HK-2 (cell line): Measurements from ENCODE around the gene KCMF1.

ENCODE experiments used
- DNase-seq: peaks from one replicate; pipeline ENCODE4 v3.0.0-alpha.2; 2018; ENCODE audit not compliant: unreplicated experiment

KCMF1 gene

DNA sequence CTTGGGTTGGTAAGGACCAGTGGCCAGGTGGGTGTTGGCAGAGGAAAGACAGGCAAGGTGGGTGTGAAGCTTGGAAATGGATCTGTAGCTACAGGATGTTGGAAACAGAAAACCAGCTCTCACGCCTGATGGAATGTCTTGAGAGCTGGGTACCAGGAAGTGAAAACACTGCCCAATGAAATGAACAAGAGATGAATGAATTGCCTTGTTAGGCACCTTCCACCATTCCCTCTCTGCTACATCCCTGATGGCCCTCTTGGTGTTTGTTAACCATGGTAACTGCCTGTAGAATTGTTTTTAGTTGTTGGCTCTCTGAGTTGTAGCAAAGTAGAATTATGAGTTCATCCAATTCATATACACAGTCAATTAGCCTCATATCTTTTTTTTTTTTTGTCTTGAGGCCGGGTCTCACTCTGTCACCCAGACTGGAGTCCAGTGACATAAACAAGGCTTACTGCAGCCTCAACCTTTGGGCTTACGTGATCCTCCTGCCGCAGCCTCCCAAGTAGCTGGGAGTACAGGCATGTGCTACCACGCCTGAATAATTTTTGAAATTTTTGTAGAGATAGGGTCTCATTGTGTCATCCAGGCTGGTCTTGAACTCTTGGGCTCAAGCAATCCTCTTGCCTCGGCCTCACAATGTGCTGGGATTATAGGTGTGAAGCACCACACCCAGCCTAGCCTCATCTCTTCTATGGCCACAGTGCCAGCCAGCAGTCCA lies 9.5 kb downstream of the KCMF1 start:
- DNase-seq, result no peak

GRCh38 chr2:84986018-84986417 lies 15.1 kb downstream of the KCMF1 start:
- no peak for DNase-seq

GRCh38 chr2:84989422-84989821 lies 18.5 kb downstream of the KCMF1 start:
- no peak for DNase-seq

GRCh38 chr2:84989927-84990326 lies 19.0 kb downstream of the KCMF1 start:
- no peak for DNase-seq

GRCh38 chr2:84991404-84992160 lies 20.6 kb downstream of the KCMF1 start:
- no peak for DNase-seq

- no peak for DNase-seq
Measured at GRCh38 chr2:84995826-84996225, 24.9 kb downstream of the KCMF1 start.

- DNase-seq, result no peak
Measured at GRCh38 chr2:84996909-84997308, 25.9 kb downstream of the KCMF1 start.

GRCh38 chr2:84999553-84999955 lies 28.6 kb downstream of the KCMF1 start:
- no peak for DNase-seq

GRCh38 chr2:85001595-85001994 lies 30.6 kb downstream of the KCMF1 start:
- no peak for DNase-seq

- DNase-seq, result no peak
Measured at GRCh38 chr2:85002534-85002933, 31.6 kb downstream of the KCMF1 start.

GRCh38 chr2:85008252-85008651 lies 37.3 kb downstream of the KCMF1 start:
- no peak for DNase-seq

DNA sequence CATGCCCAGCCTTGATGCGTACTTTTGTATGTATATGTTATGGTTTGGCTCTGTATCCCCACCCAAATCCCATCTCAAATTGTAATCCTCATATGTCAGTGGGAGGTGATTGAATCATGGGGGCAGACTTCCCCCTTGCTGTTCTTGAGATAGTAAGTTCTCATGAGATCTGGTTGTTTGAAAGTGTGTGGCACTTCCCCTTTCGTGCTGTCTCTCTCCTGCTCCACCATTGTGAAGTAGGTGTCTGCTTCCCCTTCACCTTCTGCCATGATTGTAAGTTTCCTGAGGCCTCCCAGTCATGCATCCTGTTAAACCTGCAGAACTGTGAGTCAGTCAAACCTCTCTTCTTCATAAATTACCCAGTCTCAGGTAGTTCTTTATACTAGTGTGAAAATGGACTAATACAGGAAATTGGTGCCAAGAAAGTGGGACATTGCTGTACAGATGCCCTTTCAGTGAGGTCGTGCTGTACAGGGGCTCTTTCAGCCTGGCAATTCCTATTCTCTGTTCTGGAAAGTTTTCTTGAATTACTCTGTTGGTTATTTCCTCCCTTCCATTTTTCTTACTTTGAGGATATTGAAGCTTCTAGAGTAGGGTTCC lies 38.2 kb downstream of the KCMF1 start:
- no peak for DNase-seq

DNA sequence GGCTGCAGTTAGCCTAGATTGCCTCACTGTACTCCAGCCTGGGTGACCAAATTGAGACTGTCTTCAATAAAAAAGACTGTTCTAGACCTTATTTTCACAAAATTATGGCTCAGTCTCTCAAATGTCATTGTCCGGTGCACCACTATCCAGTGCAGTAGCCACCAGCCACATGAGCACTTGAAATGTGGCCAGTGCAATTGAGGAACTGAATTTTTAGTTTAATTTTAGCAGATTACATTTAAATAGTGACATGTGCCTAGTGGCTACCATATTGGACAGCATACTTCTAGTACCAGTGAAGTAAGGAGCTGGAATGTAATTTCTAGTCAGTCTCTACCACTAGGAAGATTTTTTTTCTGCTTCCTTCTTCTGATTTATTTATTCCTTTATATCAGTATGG lies 39.4 kb downstream of the KCMF1 start:
- DNase-seq, result no peak

DNA sequence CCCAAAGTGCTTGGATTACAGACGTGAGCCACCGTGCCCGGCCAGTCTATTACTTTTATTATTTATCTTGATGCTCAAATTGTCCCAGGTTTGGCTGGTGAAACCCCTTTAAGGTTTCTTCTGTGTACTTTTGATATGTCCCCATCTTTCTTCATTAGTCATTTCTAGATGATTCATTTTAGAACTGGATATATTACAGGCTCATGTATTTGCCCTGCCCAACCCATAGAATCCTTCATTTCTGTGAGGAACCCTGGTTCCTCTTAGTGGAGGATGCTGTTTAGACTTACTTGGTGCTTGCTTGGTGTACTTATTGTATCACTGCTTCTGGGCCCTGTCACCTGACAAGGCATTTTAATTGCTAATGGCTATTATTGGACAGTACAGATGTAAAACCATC lies 40.1 kb downstream of the KCMF1 start:
- DNase-seq, result no peak

GRCh38 chr2:85011747-85012146 lies 40.8 kb downstream of the KCMF1 start:
- no peak for DNase-seq

- DNase-seq, result no peak
Measured at GRCh38 chr2:85012431-85012830, 41.5 kb downstream of the KCMF1 start.

DNA sequence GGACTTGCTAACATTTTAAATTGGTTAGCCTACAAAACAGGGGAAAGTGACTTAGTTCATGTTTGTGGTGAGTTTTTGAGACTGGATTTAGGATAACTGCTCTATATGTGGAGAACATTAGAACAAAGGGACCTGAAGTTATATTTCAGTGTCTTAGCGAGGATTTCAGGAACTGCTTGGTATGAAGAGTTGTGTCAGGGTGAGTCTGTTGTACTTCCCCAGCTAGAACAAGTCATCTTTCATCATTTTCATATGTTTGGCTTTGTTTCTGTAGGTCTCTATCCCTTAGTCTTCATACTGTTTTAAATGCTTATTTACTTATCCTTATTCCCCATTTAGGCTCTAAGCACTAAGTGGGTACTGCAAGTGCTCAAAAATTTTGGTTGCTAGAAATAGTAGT lies 41.9 kb downstream of the KCMF1 start:
- DNase-seq, result no peak

GRCh38 chr2:85015653-85016360 lies 44.8 kb downstream of the KCMF1 start:
- no peak for DNase-seq

GRCh38 chr2:85016446-85016845 lies 45.5 kb downstream of the KCMF1 start:
- DNase-seq, result no peak

DNA sequence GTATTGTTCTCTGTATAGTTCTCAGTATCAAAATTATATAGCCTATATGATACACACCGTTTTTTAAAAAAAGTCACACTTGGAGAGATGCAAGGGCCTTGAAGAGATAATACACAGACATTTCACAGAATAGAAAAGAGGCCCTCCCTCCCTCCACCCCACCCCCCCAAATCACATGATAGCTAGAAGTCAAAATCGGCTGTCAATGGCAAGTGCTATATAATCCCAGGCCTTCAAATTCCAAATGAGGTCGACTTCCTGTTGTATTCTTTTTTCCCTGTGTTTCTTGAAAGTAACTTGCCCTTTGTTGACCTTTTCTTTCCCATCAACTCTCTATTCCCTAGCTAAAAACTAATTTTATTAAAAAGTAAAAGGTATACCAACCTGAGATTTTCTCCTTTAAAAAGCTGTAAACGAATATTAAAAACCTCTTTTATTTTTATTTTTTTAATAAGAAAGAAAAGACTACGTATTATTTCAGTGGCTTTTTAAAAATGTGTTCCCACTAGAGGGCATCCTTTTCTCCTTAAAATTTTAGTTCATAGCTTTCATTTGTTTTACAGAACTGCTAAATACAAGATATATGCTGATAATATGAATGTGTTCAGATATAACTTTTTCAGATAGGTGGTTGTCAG lies 46.6 kb downstream of the KCMF1 start:
- DNase-seq, result no peak

DNA sequence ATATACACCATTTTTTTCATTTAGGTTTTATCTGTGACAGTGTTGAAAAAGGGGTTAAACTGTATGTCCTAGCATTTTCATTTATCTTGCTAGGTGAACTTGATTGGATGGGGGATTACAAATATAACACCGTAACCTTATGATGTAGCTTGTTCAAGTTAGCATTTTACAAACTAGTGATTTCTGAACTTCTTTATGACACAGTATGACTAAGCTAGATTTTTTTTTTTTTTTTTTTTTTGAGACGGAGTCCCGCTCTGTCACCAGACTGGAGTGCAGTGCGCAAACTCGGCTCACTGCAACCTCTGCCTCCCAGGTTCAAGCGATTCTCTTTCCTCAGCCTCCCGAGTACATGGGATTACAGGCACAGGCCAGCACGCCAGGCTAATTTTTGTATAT lies 47.1 kb downstream of the KCMF1 start:
- no peak for DNase-seq

DNA sequence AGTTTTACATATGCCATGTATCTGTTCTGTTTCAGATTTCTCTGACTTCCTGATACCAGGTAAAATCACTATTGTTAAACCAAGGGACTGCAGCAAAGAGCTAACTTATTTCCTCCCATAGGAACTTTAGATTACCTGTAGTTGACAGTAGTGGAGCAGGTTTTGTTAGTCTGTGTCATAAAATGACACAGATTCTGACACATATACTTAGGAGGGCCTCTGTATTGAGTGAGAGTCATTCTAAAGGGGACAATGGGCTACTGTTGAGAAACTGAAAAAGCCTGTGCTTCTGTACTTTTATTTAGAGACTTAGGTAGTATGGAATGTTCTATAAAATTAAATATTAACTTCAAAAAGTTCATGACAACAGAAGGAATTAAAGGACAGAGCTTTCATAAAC lies 48.2 kb downstream of the KCMF1 start:
- no peak for DNase-seq
